LHCN-M2 (cell line): ENCODE results near the gene ACO2. TPM values are rescaled to one million over a fixed set of nuclear protein-coding genes. Genes with fewer than 3 reads are reported as not detected.

ENCODE experiments used
- DNase-seq: peaks from one replicate; pipeline ENCODE4 v3.0.0-alpha.2; 2012; ENCODE audit warnings: low read depth
- total RNA-seq: library from RNA; depleted of rRNA; stranded (reverse); fragments of >200 nt; gene quantifications from 2 replicates; pipeline ENCODE4 v1.2.3, GENCODE V29; 2014

Gene ACO2
- total RNA-seq, 1 experiment from 2014 or later, result 64.4 TPM

DNA sequence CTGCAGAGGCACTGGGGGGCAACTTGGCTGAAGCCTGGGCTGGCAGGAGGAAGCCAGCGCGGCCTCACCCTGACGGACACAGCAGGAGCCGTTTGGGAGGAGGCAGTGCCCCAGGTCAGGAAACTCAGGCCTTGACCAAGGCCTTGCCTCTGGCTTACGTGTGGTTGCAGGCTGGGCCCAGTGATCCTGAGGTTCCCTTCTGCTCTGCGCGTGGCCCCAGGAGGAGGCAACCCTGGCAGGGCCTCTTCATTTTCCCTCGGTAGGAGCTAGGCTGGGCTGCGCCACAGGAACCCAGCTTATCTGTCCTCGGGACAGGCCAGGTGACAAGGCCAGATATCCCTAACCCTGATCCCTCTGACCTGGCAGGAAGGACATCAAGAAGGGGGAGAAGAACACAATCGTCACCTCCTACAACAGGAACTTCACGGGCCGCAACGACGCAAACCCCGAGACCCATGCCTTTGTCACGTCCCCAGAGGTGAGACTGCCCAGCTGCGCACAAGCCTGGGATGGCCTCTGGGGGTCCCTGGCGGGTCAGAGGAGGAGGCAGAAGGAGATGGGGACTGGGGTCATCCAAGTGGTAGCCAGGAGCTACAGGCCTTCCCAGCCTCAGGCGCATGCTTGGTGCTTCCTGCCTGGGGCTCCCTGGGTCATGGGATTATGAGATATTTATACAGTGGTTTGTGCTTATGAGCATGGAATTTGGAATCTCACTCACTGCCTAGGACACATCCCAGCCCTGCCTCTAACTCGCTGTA is 54.7 kb downstream of the ACO2 start:
- peak; percentile 63 for DNase-seq

GRCh38 chr22:41524251-41524661 is 55.3 kb downstream of the ACO2 start:
- DNase-seq, result no peak

DNA sequence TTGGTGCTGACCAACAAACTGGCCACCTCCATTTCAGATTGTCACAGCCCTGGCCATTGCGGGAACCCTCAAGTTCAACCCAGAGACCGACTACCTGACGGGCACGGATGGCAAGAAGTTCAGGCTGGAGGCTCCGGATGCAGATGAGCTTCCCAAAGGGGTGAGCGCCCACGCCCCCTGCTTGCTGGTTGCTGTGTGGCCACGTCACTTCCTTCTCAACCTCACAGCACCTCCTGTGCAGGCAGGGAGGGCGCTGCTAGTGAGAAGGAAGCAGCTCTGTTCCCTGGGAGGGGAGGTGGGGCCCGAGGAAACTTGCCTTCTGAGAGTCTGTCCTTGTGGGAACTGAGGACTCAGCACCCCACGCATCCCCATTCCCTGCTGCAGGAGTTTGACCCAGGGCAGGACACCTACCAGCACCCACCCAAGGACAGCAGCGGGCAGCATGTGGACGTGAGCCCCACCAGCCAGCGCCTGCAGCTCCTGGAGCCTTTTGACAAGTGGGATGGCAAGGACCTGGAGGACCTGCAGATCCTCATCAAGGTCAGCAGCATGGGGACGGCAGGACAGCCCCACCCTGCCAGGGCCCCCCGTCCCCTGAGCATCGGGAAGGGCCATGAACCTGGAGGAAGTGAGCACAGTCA is 56.0 kb downstream of the ACO2 start:
- peak; percentile 9 for DNase-seq

GRCh38 chr22:41525450-41526225 is 56.7 kb downstream of the ACO2 start:
- no peak for DNase-seq

DNA sequence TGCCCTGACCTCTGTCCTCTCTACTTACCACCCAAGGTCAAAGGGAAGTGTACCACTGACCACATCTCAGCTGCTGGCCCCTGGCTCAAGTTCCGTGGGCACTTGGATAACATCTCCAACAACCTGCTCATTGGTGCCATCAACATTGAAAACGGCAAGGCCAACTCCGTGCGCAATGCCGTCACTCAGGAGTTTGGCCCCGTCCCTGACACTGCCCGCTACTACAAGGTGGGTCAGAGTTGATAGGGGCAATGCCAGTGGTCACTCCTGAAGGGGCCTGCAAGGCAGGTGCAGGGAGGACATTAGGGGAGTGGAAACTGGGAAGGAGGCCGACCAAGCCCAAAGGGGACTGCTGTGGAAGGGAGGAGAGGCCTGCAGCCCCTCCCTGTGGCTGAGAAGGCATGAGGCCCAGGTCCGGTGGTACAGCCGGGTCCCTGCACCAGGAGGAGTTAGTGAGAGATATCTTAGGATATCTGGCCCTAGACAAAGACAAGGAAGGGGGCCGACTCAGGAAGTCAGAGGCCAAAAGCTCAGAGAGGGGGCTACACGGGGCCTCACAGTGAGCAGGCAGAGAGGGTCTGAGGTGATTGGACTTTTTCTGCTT is 57.4 kb downstream of the ACO2 start:
- DNase-seq, result no peak

DNA sequence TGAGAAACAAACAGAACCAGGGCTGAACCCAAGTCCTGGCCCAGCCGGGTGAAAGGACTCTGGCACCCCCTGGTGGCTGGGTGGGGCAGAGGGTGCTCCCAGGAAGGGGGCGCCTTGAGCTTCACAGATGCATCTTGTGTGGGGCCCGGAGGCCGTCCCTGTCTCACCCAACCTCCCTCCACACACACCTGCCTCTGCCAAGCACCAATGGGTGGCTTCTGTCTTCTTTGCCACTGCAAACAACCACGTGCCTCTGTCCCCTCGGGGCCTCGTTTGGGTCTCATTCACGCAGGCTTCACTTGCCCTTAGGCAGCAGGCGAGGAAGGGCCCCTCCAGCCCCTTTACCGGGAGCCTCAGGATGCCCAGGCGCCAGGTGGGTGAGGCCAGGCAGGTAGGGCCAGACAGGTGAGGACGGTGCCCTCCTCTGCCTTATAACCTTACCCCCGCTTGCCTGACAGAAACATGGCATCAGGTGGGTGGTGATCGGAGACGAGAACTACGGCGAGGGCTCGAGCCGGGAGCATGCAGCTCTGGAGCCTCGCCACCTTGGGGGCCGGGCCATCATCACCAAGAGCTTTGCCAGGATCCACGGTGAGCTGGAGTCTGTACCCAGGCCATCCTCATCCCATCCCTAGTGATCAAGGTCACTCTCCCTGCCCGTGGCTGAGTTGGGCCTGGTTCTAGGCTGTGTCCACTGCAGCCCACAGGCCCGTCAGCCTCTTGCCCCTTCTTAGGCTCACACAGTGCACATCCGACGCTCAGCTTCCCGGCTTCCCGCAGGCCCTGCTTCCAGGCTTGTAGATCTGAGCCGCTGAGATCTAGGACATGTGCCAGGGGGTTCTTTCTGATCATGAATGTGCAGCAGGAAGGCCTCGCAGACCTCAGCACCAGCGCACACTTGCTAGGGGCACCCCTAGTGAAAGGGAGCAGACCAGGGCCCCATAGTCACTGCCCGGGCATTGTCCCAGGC is 58.2 kb downstream of the ACO2 start:
- no peak for DNase-seq

DNA sequence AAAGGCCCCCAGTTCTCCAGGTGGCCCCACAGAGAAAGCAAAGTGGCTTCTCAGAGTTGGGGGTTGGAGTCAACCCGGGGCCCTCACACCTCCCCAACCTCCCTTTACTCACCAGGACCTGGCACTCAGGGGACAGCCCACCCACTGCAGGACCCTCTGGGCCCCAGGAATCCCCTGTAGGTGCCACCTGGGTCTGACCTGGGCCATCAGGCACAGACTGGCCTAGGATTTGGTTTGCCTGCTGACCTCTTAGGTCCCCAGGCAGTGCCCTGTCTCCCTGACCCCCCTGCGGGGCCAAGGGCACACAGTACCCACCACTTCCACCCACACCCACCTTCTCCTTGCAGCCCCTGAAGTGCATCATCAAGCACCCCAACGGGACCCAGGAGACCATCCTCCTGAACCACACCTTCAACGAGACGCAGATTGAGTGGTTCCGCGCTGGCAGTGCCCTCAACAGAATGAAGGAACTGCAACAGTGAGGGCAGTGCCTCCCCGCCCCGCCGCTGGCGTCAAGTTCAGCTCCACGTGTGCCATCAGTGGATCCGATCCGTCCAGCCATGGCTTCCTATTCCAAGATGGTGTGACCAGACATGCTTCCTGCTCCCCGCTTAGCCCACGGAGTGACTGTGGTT is 59.3 kb downstream of the ACO2 start:
- DNase-seq, result no peak

- no peak for DNase-seq
Observed at GRCh38 chr22:41528938-41529561, 60.1 kb downstream of the ACO2 start.

DNA sequence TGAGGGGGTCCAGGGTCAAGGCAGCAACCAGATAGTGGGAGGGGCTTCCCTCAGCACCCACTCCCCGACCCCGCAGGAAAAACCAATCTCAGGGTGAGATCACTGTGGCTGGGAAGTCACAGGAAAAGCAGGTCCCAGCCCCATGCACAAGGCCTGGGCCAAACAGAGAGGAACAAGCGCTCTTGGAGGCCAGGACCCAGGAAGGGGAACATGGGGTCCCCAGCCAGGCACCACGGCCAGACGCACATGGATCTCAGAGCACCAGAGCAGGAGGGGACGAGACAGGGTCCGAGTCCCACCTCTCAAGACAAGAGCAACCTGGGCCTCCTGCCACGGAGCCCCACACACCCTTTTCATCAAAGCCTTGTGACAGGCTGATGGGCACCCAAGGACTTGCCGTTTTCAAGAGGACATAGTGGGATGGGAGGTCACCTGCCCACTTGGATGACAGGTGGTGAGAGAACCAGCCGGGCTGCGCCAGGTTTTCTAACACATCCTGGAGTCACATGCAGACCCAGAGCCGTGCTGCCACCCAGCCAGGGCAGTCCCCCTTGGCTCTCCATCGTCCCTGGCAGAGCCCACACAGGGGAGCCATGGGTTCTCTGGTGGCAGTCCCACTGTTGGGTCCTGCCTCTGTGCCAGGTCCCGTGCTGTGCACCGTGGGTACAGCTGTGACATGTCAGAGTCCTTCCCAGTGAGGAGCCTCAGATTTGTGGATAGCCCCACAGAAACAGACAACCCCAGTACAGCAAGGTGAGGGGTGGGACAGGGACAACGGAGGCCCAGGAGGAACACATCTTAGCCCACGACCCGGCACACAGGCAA is 62.2 kb downstream of the ACO2 start:
- no peak for DNase-seq

DNA sequence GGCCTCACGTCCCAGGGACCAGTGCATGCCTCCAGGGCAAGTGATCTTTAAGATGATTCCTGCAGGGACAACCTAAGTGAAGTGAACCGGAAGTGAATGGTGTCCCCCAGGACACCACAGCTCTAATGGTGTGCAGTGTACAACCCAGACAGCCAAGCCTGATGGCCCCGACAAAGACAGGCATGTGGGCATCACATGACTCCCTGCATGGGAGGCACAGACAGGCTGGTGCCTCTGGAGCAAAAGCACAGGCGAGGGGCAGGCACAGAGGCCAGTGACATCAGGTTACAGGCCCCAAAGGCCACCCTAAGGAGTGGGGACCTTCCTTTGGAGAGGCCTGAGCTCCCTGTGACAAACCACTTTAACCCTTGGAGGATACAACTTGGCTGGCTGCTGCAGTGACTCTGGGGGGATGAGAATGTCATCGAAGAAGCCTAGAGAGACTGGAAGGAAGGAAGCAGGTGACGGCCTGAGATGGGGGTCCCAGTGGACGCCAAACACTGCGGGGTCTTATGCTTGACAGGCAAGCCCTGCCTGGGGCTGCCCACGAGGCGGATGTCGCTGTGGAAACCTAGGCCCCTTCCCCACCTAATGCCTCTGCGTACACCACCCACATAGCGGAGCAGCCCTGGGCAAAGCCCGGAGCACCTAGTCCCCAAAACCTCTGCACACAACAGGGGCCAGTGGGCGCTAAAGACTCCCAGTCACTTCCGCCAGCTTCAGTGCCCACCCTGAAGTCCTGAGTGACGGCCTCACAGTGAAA is 63.0 kb downstream of the ACO2 start:
- DNase-seq, result no peak

DNA sequence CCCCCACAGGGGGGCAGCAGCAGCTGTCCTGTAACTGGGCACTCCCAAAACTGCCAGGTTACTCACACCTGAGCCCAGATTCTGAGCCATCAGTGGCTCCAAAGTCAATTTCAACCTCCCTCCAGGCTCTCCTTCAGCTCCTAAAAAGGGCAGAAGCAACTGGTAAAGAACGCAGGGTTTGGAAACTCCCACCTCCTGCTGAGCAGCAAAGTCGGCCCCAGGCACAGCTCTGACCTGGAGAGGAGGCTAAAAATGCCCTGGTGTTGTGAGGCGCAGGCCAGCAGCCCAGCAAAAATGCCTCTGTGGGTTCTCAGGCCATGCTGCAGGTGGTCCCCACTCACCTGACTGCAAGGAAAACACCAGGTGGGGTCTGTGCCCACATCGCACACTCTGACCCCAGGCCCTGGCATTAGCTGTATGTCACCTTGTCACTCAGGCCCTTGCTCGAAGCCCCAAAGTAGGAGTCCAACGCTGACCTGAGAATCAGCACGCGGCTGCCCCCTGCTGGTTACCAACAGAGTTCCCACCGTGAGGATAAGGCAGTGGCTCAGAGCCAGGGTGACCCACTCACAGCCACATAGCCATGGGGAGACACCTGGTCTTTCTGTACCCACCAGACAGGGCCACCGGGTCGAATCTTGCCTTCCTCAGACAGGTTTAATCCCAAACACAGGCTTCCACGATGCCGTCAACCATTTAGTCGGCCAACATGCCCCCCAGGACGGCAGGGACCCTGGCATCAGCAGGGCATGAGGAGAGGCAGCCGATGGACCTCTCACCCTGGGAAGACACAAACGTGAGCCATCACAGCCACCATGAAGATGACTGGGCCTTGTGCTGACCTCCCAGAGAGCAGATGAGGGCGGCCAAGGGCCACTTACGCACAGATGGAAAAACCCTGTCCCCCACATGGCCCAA is 64.2 kb downstream of the ACO2 start:
- peak; percentile 55 for DNase-seq

GRCh38 chr22:41534219-41534618 is 65.3 kb downstream of the ACO2 start:
- DNase-seq, result no peak

DNA sequence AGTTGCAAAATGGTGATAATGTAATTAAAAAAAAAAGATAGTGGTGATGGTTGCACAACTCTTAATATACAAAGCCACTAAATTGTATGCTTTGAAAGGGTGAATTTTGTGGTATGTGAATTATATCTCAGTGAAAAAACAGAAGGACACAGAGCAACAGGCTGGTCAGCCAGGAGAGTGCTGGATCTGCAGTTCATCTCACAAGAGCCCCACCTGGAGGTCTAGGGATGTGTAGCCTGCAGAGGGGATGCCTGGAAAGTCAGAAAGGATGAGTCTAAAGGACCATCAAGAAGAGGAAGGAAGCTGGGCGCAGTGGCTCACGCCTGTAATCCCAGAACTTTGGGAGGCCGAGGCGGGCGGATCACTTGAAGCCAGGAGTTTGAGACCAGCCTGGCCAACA is 66.3 kb downstream of the ACO2 start:
- DNase-seq, result peak; percentile 23

DNA sequence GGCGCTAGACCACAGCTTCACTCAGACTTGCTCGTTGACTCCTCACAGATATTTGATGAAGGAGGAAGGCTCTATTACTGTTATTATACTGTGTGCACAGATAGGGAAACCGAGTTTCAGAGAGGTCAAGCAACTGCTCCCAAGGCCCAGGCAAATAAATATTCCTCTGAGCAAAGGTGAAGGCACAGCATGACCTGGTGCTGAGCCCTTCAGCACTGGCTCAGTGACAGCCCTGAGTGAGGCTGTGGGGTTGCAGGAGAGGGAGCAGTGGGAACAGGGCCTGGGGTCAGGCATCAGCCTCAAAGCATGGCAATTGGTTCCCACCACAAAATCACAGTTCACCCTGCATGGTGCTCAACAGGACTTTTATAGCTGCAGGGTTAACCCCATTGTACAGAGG is 68.3 kb downstream of the ACO2 start:
- no peak for DNase-seq

GRCh38 chr22:41538583-41538982 is 69.7 kb downstream of the ACO2 start:
- DNase-seq, result no peak

- no peak for DNase-seq
Observed at GRCh38 chr22:41539146-41540005, 70.5 kb downstream of the ACO2 start.
